ENCODE measurements around the gene SLC22A5.

The SLC22A5 gene

GRCh38 chr5:132372127-132372526 lies 2.6 kb downstream of the SLC22A5 start:
- TF ChIP-seq ZBTB7A (IDR thresholded peaks at IDR 0.05; ENCODE audit: low read depth) (no peak), REST (IDR thresholded peaks at IDR 0.05; ENCODE audit: low read depth) (no peak), TAF1 (IDR thresholded peaks at IDR 0.05; ENCODE audit: low read depth) (no peak), EGR1 (IDR thresholded peaks at IDR 0.05) (no peak), TCF12 (IDR thresholded peaks at IDR 0.05; ENCODE audit: low read depth) (no peak), MAX (IDR thresholded peaks at IDR 0.05) (no peak), USF1 (IDR thresholded peaks at IDR 0.05) (no peak), YY1 (IDR thresholded peaks at IDR 0.05; ENCODE audit: low read depth) (no peak), FOXM1 (IDR thresholded peaks at IDR 0.05; ENCODE audit: borderline replicate concordance, low read depth) (no peak), CEBPB (IDR thresholded peaks at IDR 0.05) (no peak), TEAD4 (IDR thresholded peaks at IDR 0.05) (no peak), CREB1 (IDR thresholded peaks at IDR 0.05; ENCODE audit: low read depth) (no peak), RAD21 (IDR thresholded peaks at IDR 0.05; ENCODE audit: low read depth) (no peak), EP300 (IDR thresholded peaks at IDR 0.05; ENCODE audit: borderline replicate concordance) (no peak), NFIC (IDR thresholded peaks at IDR 0.05) (no peak)

- TF ChIP-seq TAF1 (IDR thresholded peaks at IDR 0.05; ENCODE audit: low read depth): no peak
- no peak for TF ChIP-seq CREB1 (IDR thresholded peaks at IDR 0.05; ENCODE audit: low read depth)
- TF ChIP-seq EGR1 (IDR thresholded peaks at IDR 0.05): no peak
- TF ChIP-seq CEBPB (IDR thresholded peaks at IDR 0.05): no peak
- no peak for TF ChIP-seq YY1 (IDR thresholded peaks at IDR 0.05; ENCODE audit: low read depth)
- no peak for TF ChIP-seq USF1 (IDR thresholded peaks at IDR 0.05)
- TF ChIP-seq ZBTB7A (IDR thresholded peaks at IDR 0.05; ENCODE audit: low read depth): no peak
- TF ChIP-seq EP300 (IDR thresholded peaks at IDR 0.05; ENCODE audit: borderline replicate concordance): no peak
- no peak for TF ChIP-seq RAD21 (IDR thresholded peaks at IDR 0.05; ENCODE audit: low read depth)
- TF ChIP-seq NFIC (IDR thresholded peaks at IDR 0.05): no peak
- no peak for TF ChIP-seq FOXM1 (IDR thresholded peaks at IDR 0.05; ENCODE audit: borderline replicate concordance, low read depth)
- no peak for TF ChIP-seq MAX (IDR thresholded peaks at IDR 0.05)
- TF ChIP-seq REST (IDR thresholded peaks at IDR 0.05; ENCODE audit: low read depth): no peak
- no peak for TF ChIP-seq TCF12 (IDR thresholded peaks at IDR 0.05; ENCODE audit: low read depth)
- TF ChIP-seq TEAD4 (IDR thresholded peaks at IDR 0.05): no peak
These were observed 3.0 kb downstream of the SLC22A5 start for GRCh38 chr5:132372542-132372941.

GRCh38 chr5:132375957-132376356 lies 6.4 kb downstream of the SLC22A5 start:
- TF ChIP-seq USF1 (IDR thresholded peaks at IDR 0.05) (no peak), TCF12 (IDR thresholded peaks at IDR 0.05; ENCODE audit: low read depth) (no peak), FOXM1 (IDR thresholded peaks at IDR 0.05; ENCODE audit: borderline replicate concordance, low read depth) (no peak), CREB1 (IDR thresholded peaks at IDR 0.05; ENCODE audit: low read depth) (no peak), TAF1 (IDR thresholded peaks at IDR 0.05; ENCODE audit: low read depth) (no peak)

GRCh38 chr5:132376694-132377641 lies 7.5 kb downstream of the SLC22A5 start:
- TF ChIP-seq YY1 (IDR thresholded peaks at IDR 0.05; ENCODE audit: low read depth): no peak
- TF ChIP-seq TEAD4 (IDR thresholded peaks at IDR 0.05): no peak
- TF ChIP-seq EGR1 (IDR thresholded peaks at IDR 0.05): no peak
- no peak for TF ChIP-seq TCF12 (IDR thresholded peaks at IDR 0.05; ENCODE audit: low read depth)
- no peak for TF ChIP-seq ZBTB7A (IDR thresholded peaks at IDR 0.05; ENCODE audit: low read depth)
- TF ChIP-seq CEBPB (IDR thresholded peaks at IDR 0.05): no peak
- TF ChIP-seq REST (IDR thresholded peaks at IDR 0.05; ENCODE audit: low read depth): no peak
- no peak for TF ChIP-seq EP300 (IDR thresholded peaks at IDR 0.05; ENCODE audit: borderline replicate concordance)
- no peak for TF ChIP-seq CREB1 (IDR thresholded peaks at IDR 0.05; ENCODE audit: low read depth)
- TF ChIP-seq RAD21 (IDR thresholded peaks at IDR 0.05; ENCODE audit: low read depth): no peak
- TF ChIP-seq MAX (IDR thresholded peaks at IDR 0.05): no peak
- TF ChIP-seq FOXM1 (IDR thresholded peaks at IDR 0.05; ENCODE audit: borderline replicate concordance, low read depth): no peak
- TF ChIP-seq TAF1 (IDR thresholded peaks at IDR 0.05; ENCODE audit: low read depth): no peak
